ENCODE data around the gene RNF115.

Gene RNF115

GRCh38 chr1:145706086-145706664 lies 117.7 kb downstream of the RNF115 start:
- CTCF ChIA-PET = no interaction called here
- TF ChIP-seq LEF1 (IDR thresholded peaks at IDR 0.05; ENCODE audit: borderline replicate concordance) (no peak), FOXK2 (IDR thresholded peaks at IDR 0.05) (no peak), CTBP1 (IDR thresholded peaks at IDR 0.05; ENCODE audit: borderline replicate concordance) (no peak), ELF4 (IDR thresholded peaks at IDR 0.05) (no peak), BHLHE40 (IDR thresholded peaks at IDR 0.05; ENCODE audit: borderline replicate concordance) (no peak), SP1 (IDR thresholded peaks at IDR 0.05) (no peak), TARDBP (IDR thresholded peaks at IDR 0.05) (no peak), FOXM1 (IDR thresholded peaks at IDR 0.05; ENCODE audit: borderline replicate concordance) (no peak), ZNF384 (IDR thresholded peaks at IDR 0.05) (no peak), L3MBTL2 (conservative IDR thresholded peaks at IDR 0.05) (no peak), ARNT (IDR thresholded peaks at IDR 0.05) (no peak), FOXA1 (IDR thresholded peaks at IDR 0.05) (no peak), NFRKB (IDR thresholded peaks at IDR 0.05) (no peak), PKNOX1 (IDR thresholded peaks at IDR 0.05) (no peak), SUZ12 (IDR thresholded peaks at IDR 0.05) (no peak), HDGF (IDR thresholded peaks at IDR 0.05; ENCODE audit: borderline replicate concordance) (no peak)

GRCh38 chr1:145705622-145706021 lies 118.3 kb downstream of the RNF115 start:
- CTCF ChIA-PET = no interaction called here

More at GRCh38 chr1:145706086-145706664, 117.7 kb downstream of the RNF115 start:
- DNase-seq (ENCODE audit: extremely low spot score) = no peak
- POLR2A ChIA-PET = no interaction called here

GRCh38 chr1:145702826-145703225 lies 121.1 kb downstream of the RNF115 start:
- no peak for DNase-seq (ENCODE audit: extremely low spot score)
- ChIA-PET POLR2A (no interaction called here), CTCF (no interaction called here)
- no peak for TF ChIP-seq FOXK2 (IDR thresholded peaks at IDR 0.05)
- no peak for TF ChIP-seq L3MBTL2 (conservative IDR thresholded peaks at IDR 0.05)
- TF ChIP-seq HDGF (IDR thresholded peaks at IDR 0.05; ENCODE audit: borderline replicate concordance) = no peak
- TF ChIP-seq BHLHE40 (IDR thresholded peaks at IDR 0.05; ENCODE audit: borderline replicate concordance) = no peak
- no peak for TF ChIP-seq ZNF384 (IDR thresholded peaks at IDR 0.05)
- no peak for TF ChIP-seq NFRKB (IDR thresholded peaks at IDR 0.05)
- TF ChIP-seq ELF4 (IDR thresholded peaks at IDR 0.05) = no peak
- TF ChIP-seq SUZ12 (IDR thresholded peaks at IDR 0.05) = no peak
- no peak for TF ChIP-seq CTBP1 (IDR thresholded peaks at IDR 0.05; ENCODE audit: borderline replicate concordance)

More at GRCh38 chr1:145705622-145706021, 118.3 kb downstream of the RNF115 start:
- no peak for TF ChIP-seq NFRKB (IDR thresholded peaks at IDR 0.05)
- TF ChIP-seq TARDBP (IDR thresholded peaks at IDR 0.05) = no peak
- no peak for TF ChIP-seq FOXM1 (IDR thresholded peaks at IDR 0.05; ENCODE audit: borderline replicate concordance)
- no peak for TF ChIP-seq PKNOX1 (IDR thresholded peaks at IDR 0.05)
- TF ChIP-seq LEF1 (IDR thresholded peaks at IDR 0.05; ENCODE audit: borderline replicate concordance) = no peak
- TF ChIP-seq L3MBTL2 (conservative IDR thresholded peaks at IDR 0.05) = no peak
- TF ChIP-seq ZNF384 (IDR thresholded peaks at IDR 0.05) = no peak
- no peak for TF ChIP-seq SUZ12 (IDR thresholded peaks at IDR 0.05)
- TF ChIP-seq FOXK2 (IDR thresholded peaks at IDR 0.05) = no peak
- TF ChIP-seq ARNT (IDR thresholded peaks at IDR 0.05) = no peak
- TF ChIP-seq FOXA1 (IDR thresholded peaks at IDR 0.05) = no peak
- TF ChIP-seq BHLHE40 (IDR thresholded peaks at IDR 0.05; ENCODE audit: borderline replicate concordance) = no peak
- no peak for TF ChIP-seq ELF4 (IDR thresholded peaks at IDR 0.05)
- DNase-seq (ENCODE audit: extremely low spot score) = no peak
- POLR2A ChIA-PET = no interaction called here

GRCh38 chr1:145702052-145702451 lies 121.8 kb downstream of the RNF115 start:
- CTCF ChIA-PET = no interaction called here
- POLR2A ChIA-PET = no interaction called here
- TF ChIP-seq ELF4 (IDR thresholded peaks at IDR 0.05) (no peak), NFRKB (IDR thresholded peaks at IDR 0.05) (no peak), BHLHE40 (IDR thresholded peaks at IDR 0.05; ENCODE audit: borderline replicate concordance) (no peak), FOXM1 (IDR thresholded peaks at IDR 0.05; ENCODE audit: borderline replicate concordance) (no peak), LEF1 (IDR thresholded peaks at IDR 0.05; ENCODE audit: borderline replicate concordance) (no peak)
- DNase-seq (ENCODE audit: extremely low spot score) = no peak

GRCh38 chr1:145701306-145701862 lies 122.5 kb downstream of the RNF115 start:
- no peak for TF ChIP-seq ZNF384 (IDR thresholded peaks at IDR 0.05)
- no peak for TF ChIP-seq SUZ12 (IDR thresholded peaks at IDR 0.05)
- no peak for TF ChIP-seq BHLHE40 (IDR thresholded peaks at IDR 0.05; ENCODE audit: borderline replicate concordance)
- ChIA-PET CTCF (no interaction called here), POLR2A (no interaction called here)
- no peak for DNase-seq (ENCODE audit: extremely low spot score)

GRCh38 chr1:145696630-145696960 lies 127.3 kb downstream of the RNF115 start:
- TF ChIP-seq SP1 (IDR thresholded peaks at IDR 0.05) (no peak), HDGF (IDR thresholded peaks at IDR 0.05; ENCODE audit: borderline replicate concordance) (no peak), L3MBTL2 (conservative IDR thresholded peaks at IDR 0.05) (no peak)
- POLR2A ChIA-PET = no interaction called here
- CTCF ChIA-PET = no interaction called here
- DNase-seq (ENCODE audit: extremely low spot score) = no peak

- CTCF ChIA-PET = no interaction called here
- TF ChIP-seq FOXM1 (IDR thresholded peaks at IDR 0.05; ENCODE audit: borderline replicate concordance) = no peak
- TF ChIP-seq FOXA1 (IDR thresholded peaks at IDR 0.05) = no peak
- no peak for TF ChIP-seq TARDBP (IDR thresholded peaks at IDR 0.05)
- no peak for TF ChIP-seq ARNT (IDR thresholded peaks at IDR 0.05)
- no peak for TF ChIP-seq HDGF (IDR thresholded peaks at IDR 0.05; ENCODE audit: borderline replicate concordance)
- no peak for TF ChIP-seq SUZ12 (IDR thresholded peaks at IDR 0.05)
- no peak for TF ChIP-seq SP1 (IDR thresholded peaks at IDR 0.05)
- no peak for TF ChIP-seq CTBP1 (IDR thresholded peaks at IDR 0.05; ENCODE audit: borderline replicate concordance)
- TF ChIP-seq LEF1 (IDR thresholded peaks at IDR 0.05; ENCODE audit: borderline replicate concordance) = no peak
- TF ChIP-seq NFRKB (IDR thresholded peaks at IDR 0.05) = no peak
- no peak for TF ChIP-seq ELF4 (IDR thresholded peaks at IDR 0.05)
- TF ChIP-seq BHLHE40 (IDR thresholded peaks at IDR 0.05; ENCODE audit: borderline replicate concordance) = no peak
- no peak for TF ChIP-seq L3MBTL2 (conservative IDR thresholded peaks at IDR 0.05)
- POLR2A ChIA-PET = no interaction called here
- DNase-seq (ENCODE audit: extremely low spot score) = no peak
Observed at GRCh38 chr1:145695821-145696629, 127.9 kb downstream of the RNF115 start.
